Nephron progenitor cell (in vitro differentiated cells): ENCODE measurements around the gene ASMTL.

Source experiments
- DNase-seq: peaks from one replicate; pipeline ENCODE4 v3.0.0; 2021
- H3K27ac Mint-ChIP-seq: 2 replicates; pipeline ENCODE4 v1.8.0; 2021; ENCODE audit warnings: mild to moderate bottlenecking, moderate library complexity, mixed read lengths
- H3K27me3 Mint-ChIP-seq: 2 replicates; pipeline ENCODE4 v1.8.0; 2021; ENCODE audit warnings: mild to moderate bottlenecking, low read depth, mixed read lengths; ENCODE audit not compliant: poor library complexity
- H3K36me3 Mint-ChIP-seq: 2 replicates; pipeline ENCODE4 v1.8.0; 2021; ENCODE audit warnings: low read depth, mixed read lengths
- H3K4me1 Mint-ChIP-seq: 2 replicates; pipeline ENCODE4 v1.8.0; 2021; ENCODE audit warnings: mixed read lengths
- H3K4me3 Mint-ChIP-seq: 2 replicates; pipeline ENCODE4 v1.8.0; 2021; ENCODE audit warnings: mild to moderate bottlenecking, moderate library complexity, mixed read lengths
- H3K9me3 Mint-ChIP-seq: 2 replicates; pipeline ENCODE4 v1.8.0; 2021; ENCODE audit warnings: mild to moderate bottlenecking, moderate library complexity, mixed read lengths
- CTCF ChIP-seq: fragments of 200-600 bp; sonication (generic); IDR thresholded peaks from 2 replicates; pipeline ENCODE4 v1.5.0; 2021; ENCODE audit warnings: antibody characterized with exemption

The ASMTL gene

GRCh38 chrX:1400742-1401471 lies 51.8 kb downstream of the ASMTL start:
- Mint-ChIP-seq H3K4me1 (peaks cover 5% of the 10 kb centered on the region), H3K4me3 (no peak overlapping the region), H3K27me3 (peaks cover 2% of the 10 kb centered on the region), H3K9me3 (no peaks in the 10 kb centered on the region), H3K27ac (no peak overlapping the region), H3K36me3 (peaks cover 11% of the 10 kb centered on the region)
- no peak for TF ChIP-seq CTCF
- no peak for DNase-seq

GRCh38 chrX:1400049-1400448 lies 52.7 kb downstream of the ASMTL start:
- Mint-ChIP-seq H3K4me3 (no peak overlapping the region), H3K9me3 (no peaks in the 10 kb centered on the region), H3K27ac (no peak overlapping the region), H3K27me3 (peaks cover 4% of the 10 kb centered on the region), H3K36me3 (peaks cover 19% of the 10 kb centered on the region), H3K4me1 (peaks cover 13% of the 10 kb centered on the region)
- TF ChIP-seq CTCF = no peak
- no peak for DNase-seq

- H3K9me3 Mint-ChIP-seq = no peaks in the 10 kb centered on the region
- no peak overlapping the region for H3K27ac Mint-ChIP-seq
- H3K36me3 Mint-ChIP-seq = peaks cover 19% of the 10 kb centered on the region
- no peak for DNase-seq
- peaks cover 27% of the 10 kb centered on the region for H3K4me1 Mint-ChIP-seq
- H3K4me3 Mint-ChIP-seq = no peak overlapping the region
- TF ChIP-seq CTCF = no peak
- peaks cover 4% of the 10 kb centered on the region for H3K27me3 Mint-ChIP-seq
Observed at GRCh38 chrX:1398431-1399340, 54.0 kb downstream of the ASMTL start.

- peaks cover 4% of the 10 kb centered on the region for H3K27me3 Mint-ChIP-seq
- H3K9me3 Mint-ChIP-seq = no peaks in the 10 kb centered on the region
- no peak for DNase-seq
- peaks cover 31% of the 10 kb centered on the region for H3K4me1 Mint-ChIP-seq
- peak overlapping the region; percentile 22 for H3K27ac Mint-ChIP-seq
- no peak for TF ChIP-seq CTCF
- peaks cover 19% of the 10 kb centered on the region for H3K36me3 Mint-ChIP-seq
- H3K4me3 Mint-ChIP-seq = no peak overlapping the region
Observed at GRCh38 chrX:1397441-1398270, 55.1 kb downstream of the ASMTL start.

- no peak for TF ChIP-seq CTCF
- H3K36me3 Mint-ChIP-seq = peaks cover 19% of the 10 kb centered on the region
- no peak overlapping the region for H3K27ac Mint-ChIP-seq
- H3K4me3 Mint-ChIP-seq = no peak overlapping the region
- peaks cover 4% of the 10 kb centered on the region for H3K27me3 Mint-ChIP-seq
- H3K9me3 Mint-ChIP-seq = no peaks in the 10 kb centered on the region
- DNase-seq = no peak
- H3K4me1 Mint-ChIP-seq = peaks cover 31% of the 10 kb centered on the region
Observed at GRCh38 chrX:1397001-1397400, 55.7 kb downstream of the ASMTL start.
